NCI-H345 (cell line): ENCODE results near the gene IQGAP3.
A peak's percentile ranks its signal among the peaks of the same experiment; 100 is the strongest.
"Not testable (repeated sequence)": the region's sequence is repeated elsewhere in the genome, so short reads cannot be mapped to it uniquely, and the experiment has no call there.

Experiments used
- DNase-seq: peaks from one replicate; lab custom pipeline; 2025; lab: John Stamatoyannopoulos, UW

IQGAP3 gene

DNA sequence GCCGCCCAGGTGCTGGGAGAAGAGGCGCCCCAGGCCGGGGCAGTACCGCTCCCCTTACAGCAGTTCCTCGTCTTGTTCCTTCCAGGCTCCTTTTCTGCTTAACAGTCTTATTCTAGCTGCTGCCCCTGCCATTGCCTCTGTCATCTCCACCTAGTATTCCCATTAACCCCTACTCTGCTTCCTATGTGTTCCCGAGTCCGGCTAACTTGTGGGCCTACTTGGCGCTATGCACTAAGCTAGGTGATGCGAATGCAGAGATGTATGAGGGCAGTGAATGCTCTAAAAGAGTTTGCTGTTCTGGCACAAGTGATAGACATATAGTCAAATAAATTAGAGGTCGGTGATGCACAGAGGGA, 276 bp upstream of the IQGAP3 start:
- DNase-seq, result no peak

DNA sequence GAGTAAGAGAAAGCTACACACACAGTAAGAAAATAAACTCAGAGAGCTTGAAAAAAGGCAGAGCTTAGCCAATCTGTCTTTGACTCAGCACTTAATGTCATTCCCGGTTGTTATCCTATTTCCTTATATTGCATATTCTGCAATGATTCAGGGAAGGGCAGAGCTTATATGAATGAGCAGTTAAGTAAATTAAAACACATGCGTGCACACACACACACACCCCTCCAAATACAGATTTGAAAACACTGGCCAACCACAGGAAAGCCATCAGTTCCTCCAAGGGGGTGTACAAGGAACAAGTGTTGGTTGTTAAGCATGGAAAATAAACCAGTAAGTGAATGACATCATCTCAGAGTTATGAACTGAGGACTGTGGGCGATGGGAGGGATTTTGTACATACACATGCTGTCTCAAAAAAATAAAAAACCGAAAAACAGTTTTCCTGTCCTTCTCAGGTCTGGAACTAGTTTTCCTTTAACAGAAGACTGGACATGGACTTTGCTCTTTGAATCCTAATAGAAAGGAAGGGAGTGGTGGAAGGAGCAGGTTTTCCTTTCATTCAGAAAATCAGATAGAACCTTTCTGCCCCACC, 1.0 kb downstream of the IQGAP3 start:
- no peak for DNase-seq

DNA sequence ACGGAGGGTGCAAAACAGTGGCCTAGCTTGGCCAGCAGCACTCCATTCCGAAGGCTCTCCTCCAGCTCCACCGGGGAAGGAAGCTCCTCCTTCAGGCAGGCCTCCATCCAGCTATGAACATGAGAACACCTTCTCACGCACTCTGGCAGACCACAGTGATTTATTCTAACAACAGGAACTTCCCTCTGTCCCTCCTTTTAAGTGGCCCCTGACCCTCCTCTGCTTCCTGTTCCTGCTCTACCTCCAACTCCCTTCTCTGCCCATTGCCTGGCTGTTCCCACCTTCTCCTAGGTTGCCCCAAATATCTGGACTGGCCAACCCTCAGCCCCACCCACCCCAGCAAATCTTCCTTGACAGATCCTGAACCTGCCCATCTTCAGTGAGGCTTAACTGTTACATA, 5.9 kb downstream of the IQGAP3 start:
- DNase-seq, result no peak

DNA sequence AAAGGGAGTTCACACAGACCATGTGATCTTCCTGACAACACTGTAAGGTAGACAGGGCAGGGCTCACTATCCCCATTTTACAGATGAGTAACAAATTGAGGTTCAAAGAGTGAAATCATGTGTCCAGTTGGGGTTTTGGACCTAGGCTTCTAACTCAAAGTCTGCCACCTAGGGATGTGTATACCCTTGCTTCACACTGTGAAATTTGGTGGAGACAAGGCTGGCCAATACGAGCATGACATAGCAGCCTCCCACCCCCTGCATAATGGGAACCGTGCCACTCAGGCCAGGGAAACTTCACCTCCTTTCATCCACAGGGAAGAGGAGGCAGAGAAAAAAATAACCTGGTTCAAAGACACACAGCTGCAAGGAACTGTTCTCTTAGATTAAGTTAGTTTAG, 6.8 kb downstream of the IQGAP3 start:
- no peak for DNase-seq

DNA sequence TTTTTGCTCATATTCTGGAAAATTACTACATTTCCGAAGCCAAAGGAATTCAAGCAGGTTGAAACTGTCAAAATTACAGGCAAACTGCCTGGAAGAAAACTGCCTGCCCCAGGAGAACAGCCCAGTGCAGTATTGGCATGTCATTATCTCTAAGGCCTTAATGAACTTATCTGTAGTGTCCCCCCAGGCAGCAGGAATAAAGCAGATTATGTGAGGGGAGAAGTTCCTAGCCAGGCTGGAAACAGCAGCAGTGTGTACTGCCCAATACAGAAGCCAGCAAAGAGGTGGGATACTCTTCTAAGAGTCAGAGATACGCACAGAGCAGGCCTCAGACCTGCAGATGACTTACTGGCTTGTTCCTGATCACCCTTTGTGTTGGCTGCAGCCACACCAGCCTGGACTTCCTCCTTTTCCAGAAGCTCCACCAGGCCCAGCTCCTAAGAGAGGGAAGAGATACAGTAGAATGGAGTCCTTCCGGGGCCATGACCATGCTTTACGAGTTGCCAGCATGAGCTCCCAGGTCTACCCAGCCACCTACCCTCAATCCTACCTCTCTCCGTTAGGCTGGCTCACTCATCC, 11.7 kb downstream of the IQGAP3 start:
- DNase-seq, result no peak

DNA sequence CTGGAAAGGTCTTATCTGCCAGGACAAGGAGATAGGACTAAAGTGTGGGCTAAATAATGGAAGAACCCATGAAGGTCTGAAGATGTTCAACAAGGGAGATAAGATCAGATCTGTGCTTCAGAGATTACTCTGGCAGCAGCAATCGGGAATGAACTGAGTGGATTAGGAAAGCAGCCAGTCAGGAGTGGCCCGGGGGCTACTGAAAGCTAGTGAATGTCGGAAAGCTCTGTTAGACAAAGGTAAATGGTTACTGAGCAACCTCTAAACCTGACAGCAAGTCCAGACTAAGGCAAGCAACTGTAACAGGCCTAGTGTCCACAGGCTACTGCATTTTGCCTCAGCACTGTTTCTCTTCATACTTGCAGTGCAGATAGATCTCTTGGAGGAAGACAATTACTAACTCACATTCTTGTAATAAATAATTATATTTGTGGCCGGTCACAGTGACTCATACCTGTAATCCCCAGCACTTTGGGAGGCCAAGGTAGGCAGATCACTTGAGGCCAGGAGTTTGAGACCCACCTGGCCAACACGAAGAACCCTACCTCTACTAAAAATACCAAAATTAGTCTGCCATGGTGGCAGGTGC, 12.5 kb downstream of the IQGAP3 start:
- no peak for DNase-seq

DNA sequence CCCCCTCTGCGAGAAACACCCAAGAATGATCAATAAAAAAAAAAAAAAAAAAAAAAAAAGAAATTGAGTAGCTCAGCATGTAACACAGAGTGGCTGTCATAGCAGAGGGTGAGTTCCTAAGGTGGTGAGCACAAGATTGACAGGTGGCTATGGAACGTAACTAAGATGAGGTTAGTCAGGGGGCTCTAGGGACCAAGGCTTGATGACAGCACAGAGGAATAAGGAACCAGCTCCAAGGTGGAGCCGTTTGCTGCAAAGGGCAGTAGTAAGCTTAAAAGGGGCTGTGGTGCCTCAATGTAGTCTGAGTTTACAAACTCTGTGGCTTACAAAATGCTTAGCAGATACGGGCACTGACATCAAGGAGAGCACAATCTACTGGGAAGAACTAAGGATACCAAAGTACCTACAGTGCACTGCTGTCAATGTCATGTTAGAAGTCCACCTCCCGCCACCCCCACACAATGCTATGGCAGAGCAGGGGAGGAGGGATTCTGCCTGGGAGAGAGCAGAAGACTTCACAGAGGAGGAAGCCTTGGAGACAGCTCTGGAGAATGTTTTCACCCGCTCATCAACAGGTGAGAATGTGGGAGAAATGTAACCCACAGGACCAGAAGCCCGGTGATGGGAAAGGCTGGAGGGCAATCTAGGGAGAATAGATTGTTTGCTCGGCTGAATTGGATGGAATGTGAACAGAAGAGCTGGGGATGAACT, 13.1 kb downstream of the IQGAP3 start:
- no peak for DNase-seq

DNA sequence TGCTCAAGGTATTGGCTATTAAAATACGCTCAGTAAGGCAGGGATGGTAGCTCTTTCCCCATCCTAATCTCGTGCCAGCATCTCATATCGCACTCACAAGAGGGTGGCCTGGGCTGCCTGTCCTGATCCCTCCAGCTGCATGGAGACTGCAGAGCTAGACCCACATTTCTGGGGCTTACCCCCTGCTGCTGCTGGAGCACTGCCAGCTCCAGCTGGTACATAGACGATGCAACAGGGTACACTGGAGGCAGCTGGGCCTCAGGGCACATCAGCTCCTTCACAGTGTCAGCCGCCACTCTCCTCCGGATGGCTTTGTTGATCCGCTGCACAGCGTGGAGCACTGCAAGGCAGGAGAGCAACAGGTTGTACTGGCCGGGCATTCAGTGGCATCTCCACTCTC, 16.0 kb downstream of the IQGAP3 start:
- DNase-seq, result peak; percentile 99

DNA sequence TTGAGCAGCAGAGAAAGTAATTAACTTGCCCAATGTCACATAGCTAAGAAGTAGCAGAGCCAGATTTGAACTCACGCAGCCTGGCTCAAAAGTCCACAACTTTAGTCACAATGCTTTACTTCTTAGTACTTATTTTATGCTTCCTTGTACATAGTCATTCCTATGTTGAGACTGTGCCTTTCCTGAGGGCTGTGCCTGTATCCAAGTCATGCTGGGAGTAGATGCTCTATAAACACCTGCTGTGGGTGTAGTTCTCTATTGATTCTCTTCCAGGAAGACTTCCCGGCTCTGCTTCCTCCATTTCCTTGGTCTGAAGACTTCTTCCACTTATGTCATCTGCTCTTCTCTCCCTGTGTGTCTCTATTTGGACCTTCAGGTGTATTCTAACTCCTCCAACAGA, 16.6 kb downstream of the IQGAP3 start:
- DNase-seq, result peak; percentile 62

DNA sequence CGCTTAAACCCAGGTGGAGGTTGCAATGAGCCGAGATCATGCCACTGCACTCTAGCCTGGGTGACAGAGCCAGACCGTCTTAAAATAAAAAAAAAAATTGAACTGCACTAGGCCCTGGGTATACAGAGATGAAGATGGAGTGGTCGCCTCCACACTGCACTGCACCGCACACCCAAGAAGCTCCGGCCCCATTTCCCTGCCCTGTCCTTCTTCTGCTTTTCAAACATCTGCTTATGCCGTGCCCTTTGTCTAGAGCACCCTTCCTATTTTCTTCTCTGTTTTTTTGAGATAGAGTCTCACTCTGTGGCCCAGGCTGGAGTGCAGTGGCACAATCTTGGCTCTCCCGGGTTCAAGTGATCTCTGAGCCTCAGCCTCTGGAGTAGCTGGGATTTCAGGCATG, 17.4 kb downstream of the IQGAP3 start:
- no peak for DNase-seq

DNA sequence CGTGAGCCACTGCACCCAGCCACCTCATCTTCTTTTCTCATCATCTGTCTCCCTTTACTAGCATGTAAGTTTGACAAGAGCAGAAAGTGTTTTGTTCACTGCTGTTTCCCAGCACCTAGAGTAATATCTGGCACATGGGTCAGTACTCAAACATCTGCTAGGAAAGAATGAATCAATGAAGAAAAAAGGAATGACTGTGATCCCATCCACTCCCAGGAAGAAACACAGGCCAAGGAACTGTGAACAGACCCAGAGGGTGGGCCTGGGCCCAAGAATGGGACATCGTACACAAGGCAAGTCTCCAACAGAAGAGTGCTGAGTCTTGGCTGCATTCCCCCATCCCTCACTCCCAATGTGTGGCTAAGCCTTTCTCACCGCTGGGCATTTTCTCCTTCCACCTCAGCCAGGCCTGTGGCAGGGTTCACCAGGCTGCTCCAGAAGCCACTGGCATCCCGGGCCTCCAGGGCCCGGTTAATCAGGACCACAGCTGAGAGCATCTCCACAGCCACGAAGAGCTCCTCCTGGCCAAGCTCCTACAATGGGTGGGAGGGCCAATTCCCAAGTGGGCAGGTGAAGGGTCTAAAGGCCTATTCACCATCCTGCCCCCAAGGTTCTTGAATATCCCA, 18.4 kb downstream of the IQGAP3 start:
- no peak for DNase-seq

DNA sequence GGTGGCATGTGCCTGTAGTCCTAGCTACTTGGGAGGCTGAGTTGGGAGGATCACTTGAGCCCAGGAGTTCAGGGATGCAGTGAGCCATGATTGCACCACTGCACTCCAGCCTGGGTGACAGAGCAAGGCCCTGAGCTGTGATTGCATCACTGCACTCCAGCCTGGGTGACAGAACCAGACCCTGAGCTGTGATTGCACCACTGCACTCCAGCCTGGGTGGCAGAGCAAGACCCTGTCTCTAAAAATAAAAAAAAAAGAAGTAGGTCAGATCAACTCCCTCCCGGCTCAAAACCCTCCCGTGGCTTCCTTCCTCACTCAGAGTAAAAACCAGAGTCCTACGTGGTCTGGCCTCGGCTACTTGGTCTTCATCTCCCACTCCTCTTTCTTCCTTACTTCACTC, 19.4 kb downstream of the IQGAP3 start:
- not testable (repeated sequence) for DNase-seq

DNA sequence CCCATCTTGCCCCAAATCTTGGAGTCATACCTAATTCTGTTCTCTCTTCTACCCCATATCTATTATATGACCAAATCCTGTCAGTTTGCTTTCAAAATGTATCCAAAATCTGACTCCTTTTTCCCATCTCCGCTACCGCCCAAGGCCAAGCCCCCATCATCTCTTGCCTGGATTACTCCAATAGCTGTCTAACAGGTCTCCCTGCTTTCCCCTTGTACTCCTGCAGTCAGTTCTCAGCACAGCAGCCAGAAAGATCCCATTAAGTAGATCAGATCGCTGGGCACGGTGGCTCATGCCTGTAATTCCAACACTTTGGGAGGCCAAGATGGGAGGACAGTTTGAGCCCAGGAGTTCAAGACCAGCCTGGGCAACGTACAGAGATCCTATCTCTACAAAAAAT, 19.8 kb downstream of the IQGAP3 start:
- DNase-seq, result no peak

DNA sequence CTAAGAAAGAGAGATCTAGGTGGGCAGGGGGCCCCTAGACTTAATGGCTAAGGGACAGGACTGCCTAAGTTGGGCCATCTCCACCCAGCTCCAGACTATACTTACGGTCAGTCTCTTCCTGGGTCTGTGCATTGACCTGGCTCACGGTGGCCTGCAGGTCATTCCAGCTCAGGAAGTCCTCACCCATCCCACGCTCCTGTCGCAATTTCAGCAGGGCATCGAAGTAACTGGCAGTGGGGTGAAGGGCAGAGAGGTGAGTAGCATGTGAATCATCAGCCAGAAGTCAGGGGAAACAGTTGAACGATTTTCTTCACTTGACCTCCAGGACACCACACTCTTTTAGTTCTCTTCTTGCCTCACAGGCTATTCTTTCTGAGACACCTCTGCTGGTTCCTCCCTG, 20.5 kb downstream of the IQGAP3 start:
- no peak for DNase-seq

DNA sequence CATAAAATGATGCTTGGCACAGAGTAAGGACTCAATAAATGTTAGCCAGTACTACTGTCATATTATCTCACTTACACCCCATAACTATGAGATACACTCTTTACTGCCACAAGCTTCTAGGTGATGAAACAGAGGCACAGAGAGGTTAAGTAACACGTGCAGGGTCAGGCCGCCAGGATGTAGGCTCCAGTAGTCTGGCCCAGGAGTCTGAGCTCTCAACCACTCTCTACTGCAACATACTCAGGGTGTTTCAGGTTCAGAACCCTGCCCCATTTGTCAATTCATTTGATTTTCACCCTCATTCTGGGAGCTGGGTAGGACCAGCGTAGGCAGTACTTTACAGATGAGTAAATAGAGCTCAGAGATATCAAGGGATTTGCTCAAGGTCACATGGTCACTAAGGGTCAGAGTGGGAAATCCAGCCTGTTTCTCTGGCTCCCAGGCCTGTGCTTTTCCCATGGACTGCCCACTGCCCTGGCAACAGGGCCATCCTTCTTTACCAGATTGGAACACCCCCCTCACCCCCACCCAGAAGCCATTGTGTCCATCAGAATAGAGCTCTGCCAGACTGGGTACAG, 21.2 kb downstream of the IQGAP3 start:
- no peak for DNase-seq

DNA sequence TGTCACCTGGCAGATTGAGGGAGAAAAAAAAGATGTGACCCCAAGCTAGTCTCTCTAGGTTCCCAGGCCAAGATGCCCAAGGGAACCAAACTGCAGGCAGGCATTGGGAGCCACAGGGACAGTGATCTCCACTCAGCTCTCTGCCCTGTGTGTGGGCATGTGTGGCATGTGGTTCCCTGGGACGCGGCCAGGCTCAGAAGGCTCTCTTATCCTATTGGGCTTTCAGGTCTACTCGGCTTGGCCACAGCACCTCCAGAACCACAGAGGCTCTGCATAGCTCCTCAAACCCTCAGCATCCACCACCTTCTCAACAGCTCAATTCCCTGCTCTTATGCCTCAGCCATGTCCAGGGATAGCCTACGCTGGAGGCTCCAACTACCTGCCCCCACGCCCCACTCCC, 22.0 kb downstream of the IQGAP3 start:
- DNase-seq, result no peak

DNA sequence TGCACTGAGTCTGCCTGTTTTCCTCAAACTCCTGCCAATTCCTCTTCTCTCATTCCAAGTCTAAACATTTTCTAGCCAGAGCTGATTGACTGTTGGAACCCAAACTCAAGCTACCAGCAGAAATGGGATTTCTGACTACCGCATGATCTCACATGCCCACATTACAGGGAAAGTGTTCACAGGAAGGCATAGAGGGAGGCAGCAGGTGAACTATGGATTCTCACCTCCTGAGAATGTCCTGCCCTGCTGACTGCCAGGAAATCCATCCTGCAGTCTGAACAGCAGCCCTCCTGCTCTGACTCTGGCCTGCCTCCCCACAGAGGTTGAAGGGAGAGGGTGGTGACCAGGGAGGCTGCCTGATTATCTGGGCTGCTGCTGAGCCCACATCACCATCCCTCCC, 22.5 kb downstream of the IQGAP3 start:
- DNase-seq, result no peak

DNA sequence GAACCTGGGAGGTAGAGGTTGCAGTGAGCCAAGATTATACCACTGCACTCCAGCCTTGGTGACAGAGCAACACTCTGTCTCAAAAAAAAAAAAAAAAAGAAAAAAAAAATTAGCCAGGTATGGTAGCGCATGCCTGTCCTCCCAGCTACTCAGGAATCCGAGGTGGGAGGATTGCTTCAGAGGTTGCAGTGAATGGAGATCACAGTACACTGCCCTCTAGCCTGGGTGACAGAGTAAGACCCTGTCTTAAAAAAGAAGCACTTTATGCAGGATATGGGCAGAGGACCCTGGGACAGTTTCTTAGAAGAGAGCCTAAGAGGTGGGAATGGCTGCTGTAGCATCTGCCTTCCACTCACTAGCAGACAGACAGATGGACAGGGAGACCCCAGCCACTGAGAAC, 23.0 kb downstream of the IQGAP3 start:
- no peak for DNase-seq

DNA sequence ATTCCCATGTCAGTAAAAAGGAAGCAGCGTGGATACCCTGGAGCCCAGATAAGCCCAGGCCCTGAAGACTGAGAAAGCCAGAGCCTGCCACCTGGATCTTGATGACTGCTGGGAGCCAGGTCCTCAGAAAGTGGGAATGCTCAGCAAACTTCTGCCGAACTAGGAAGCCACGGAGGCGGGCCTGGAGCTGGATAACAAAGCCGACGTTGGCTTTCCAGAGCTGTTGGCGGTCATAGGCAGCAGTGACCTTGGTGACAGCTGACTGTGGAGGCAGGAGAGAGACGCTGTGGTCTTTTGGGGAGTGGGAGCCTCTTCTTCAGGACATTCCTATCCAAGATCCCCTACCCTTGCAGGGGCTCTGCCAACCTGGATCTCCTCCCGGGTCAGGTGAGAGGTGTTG, 24.4 kb downstream of the IQGAP3 start:
- no peak for DNase-seq

DNA sequence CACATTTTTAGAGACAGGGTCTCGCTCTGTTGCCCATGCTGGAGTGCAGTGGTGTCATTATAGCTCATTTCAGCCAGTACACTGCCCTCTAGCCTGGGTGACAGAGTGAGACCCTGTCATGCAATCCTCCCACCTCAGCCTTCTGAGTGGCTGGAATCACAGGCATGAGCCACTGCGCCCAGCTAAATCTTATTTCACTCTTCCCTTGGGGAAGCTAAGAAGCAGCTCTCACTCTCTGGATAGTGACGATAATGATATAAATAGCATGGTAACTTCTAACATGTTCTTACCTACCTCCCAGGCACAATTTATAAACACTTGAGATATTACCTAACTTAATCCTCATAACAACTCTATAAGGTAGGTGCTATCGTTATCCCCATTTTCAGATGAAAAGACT, 24.9 kb downstream of the IQGAP3 start:
- no peak for DNase-seq

DNA sequence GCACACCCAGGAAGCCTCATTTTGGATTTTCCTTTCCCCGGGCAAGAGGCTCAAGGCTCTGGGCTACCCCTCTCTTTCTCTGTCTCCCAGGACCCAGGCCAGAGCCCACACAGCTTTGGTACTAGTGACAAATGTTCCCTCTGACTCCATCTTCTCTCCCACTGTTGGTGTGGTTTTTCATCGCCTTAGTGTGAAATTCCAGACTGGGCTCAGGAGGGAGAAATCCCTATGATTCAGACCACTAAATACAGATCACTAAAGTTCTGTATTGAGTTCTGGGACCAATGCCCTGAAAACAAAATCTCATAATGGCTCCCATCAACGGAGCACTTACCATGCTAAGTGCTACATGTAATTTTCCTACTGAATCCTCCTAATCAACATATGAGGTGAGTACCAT, 26.1 kb downstream of the IQGAP3 start:
- DNase-seq, result no peak

DNA sequence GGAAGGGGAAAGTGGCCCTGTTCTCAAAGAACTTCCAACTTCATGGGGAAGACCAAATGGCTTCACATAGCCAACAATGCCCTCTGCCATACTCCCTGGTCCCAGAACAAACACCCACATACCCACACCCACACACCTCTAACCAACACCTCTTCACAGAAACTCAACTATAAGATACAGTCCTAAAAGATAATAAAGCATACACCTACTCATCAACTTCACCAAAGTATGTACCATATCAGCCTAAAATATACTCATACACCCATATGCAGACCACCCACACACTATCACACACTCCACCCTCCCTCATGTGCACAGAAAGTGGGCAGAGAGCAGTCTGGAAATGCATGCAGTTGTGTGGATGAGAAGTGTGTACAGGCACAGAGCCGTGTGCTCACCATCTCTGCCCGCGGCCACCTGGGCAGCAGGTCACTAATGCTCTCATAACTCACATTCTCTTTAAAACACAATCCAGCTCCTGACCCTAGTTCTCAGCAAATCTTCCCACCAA, 27.7 kb downstream of the IQGAP3 start:
- no peak for DNase-seq

DNA sequence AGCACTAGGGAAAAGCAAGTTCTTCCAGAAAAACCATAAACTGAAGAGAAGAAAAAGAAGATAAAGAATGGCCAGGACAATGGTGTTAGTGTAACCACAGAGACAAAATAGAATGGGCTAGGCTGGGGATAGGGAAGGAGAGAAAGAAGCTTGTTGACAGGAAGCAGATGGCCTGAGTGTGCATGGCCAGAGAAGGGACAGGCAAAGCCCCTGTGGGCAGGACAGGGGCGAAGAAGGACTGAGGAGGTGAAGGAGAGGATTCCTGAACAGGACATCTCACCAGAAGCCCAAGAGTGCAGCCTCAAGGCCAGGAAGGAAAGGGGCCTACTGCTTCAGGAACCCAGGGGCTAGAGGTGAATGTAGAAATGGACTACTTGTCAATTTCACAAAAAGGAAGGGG, 29.3 kb downstream of the IQGAP3 start:
- no peak for DNase-seq
